Measurements from ENCODE around the gene UBTF.

DNA sequence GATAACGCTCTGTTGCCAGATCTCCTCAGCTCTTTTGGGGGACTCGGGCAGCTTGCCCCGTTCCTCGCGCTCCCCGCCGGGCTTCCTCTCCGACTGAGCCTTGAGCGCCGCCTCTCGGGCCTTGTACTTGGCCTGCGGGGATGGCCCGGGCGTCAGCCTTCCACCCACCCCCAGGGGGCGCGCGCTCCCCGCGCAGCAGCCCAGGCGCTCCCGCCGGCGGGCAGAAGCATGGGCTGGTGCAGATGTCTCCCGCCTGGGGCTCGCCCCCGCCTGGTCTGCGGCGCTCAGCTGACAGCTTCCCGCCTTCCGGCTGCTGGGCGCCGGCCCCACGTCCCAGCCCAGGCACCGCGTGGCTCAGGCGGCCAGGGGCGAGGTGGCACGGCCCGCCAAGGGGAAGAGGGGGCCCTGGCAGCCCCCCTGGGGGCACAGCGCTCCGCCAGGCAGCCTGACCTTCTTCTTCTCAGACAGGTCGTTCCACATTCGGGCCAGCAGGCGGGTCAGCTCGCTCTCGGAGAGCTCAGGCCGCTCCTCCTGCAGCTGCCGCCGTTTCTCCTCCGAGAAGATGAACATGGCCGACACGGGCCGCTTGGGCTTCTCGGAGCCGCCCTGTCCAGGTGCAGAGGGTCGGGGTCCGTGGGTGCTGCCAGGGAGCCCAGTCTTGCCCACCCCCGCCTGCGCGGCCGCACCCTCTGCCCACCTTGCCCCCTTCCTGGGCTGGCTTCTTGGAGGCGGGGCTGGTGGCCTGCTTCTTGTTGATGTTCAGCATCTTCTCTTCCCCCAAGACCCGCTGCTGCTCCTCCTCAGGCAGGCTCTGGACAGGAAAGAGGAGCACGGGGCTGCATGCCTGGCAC, 8.9 kb downstream of the UBTF start:
- peak; percentile 38; the same call in 1 of the 2 replicates for TF ChIP-seq RAD21 (IDR thresholded peaks at IDR 0.05; ENCODE audit: low read depth)
- no peak for TF ChIP-seq ZBTB7A (IDR thresholded peaks at IDR 0.05; ENCODE audit: low read depth)
- no peak for TF ChIP-seq EP300 (IDR thresholded peaks at IDR 0.05; ENCODE audit: borderline replicate concordance)
- TF ChIP-seq YY1 (IDR thresholded peaks at IDR 0.05; ENCODE audit: low read depth), result no peak
- TF ChIP-seq, protein P1, sequence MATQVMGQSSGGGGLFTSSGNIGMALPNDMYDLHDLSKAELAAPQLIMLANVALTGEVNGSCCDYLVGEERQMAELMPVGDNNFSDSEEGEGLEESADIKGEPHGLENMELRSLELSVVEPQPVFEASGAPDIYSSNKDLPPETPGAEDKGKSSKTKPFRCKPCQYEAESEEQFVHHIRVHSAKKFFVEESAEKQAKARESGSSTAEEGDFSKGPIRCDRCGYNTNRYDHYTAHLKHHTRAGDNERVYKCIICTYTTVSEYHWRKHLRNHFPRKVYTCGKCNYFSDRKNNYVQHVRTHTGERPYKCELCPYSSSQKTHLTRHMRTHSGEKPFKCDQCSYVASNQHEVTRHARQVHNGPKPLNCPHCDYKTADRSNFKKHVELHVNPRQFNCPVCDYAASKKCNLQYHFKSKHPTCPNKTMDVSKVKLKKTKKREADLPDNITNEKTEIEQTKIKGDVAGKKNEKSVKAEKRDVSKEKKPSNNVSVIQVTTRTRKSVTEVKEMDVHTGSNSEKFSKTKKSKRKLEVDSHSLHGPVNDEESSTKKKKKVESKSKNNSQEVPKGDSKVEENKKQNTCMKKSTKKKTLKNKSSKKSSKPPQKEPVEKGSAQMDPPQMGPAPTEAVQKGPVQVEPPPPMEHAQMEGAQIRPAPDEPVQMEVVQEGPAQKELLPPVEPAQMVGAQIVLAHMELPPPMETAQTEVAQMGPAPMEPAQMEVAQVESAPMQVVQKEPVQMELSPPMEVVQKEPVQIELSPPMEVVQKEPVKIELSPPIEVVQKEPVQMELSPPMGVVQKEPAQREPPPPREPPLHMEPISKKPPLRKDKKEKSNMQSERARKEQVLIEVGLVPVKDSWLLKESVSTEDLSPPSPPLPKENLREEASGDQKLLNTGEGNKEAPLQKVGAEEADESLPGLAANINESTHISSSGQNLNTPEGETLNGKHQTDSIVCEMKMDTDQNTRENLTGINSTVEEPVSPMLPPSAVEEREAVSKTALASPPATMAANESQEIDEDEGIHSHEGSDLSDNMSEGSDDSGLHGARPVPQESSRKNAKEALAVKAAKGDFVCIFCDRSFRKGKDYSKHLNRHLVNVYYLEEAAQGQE (IDR thresholded peaks at IDR 0.05; ENCODE audit: low read depth), result no peak
- TF ChIP-seq, protein P2, sequence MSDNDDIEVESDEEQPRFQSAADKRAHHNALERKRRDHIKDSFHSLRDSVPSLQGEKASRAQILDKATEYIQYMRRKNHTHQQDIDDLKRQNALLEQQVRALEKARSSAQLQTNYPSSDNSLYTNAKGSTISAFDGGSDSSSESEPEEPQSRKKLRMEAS (IDR thresholded peaks at IDR 0.05), result no peak
- no peak for TF ChIP-seq EGR1 (IDR thresholded peaks at IDR 0.05)
- no peak for TF ChIP-seq TAF1 (IDR thresholded peaks at IDR 0.05; ENCODE audit: low read depth)
- TF ChIP-seq TEAD4 (IDR thresholded peaks at IDR 0.05), result no peak

Measured in Ishikawa (cell line).